ENCODE measurements around the gene ADGRL3.

DNA sequence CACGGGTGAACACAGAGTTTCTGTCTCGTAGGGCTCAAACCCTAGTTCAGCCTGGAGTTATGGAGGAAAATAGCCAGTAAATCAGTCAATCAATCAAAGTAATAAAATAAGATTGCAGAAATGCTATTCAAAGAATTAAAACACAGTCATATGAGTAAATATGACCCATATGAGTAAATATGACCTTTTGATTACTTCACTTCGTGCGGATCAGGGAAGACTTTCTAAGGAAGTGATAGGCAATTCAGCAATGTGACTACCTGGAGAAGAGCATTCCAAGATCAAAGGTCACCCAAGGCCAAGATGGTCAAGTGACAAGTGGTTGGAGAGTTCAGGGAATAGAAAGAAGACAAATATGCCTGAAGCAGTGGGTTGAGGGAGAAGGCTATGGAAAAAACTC is 722.6 kb downstream of the ADGRL3 start:
- TF ChIP-seq EZH2phosphoT487 (conservative IDR thresholded peaks at IDR 0.05; ENCODE audit: low read length) = no peak
- TF ChIP-seq, protein P1, sequence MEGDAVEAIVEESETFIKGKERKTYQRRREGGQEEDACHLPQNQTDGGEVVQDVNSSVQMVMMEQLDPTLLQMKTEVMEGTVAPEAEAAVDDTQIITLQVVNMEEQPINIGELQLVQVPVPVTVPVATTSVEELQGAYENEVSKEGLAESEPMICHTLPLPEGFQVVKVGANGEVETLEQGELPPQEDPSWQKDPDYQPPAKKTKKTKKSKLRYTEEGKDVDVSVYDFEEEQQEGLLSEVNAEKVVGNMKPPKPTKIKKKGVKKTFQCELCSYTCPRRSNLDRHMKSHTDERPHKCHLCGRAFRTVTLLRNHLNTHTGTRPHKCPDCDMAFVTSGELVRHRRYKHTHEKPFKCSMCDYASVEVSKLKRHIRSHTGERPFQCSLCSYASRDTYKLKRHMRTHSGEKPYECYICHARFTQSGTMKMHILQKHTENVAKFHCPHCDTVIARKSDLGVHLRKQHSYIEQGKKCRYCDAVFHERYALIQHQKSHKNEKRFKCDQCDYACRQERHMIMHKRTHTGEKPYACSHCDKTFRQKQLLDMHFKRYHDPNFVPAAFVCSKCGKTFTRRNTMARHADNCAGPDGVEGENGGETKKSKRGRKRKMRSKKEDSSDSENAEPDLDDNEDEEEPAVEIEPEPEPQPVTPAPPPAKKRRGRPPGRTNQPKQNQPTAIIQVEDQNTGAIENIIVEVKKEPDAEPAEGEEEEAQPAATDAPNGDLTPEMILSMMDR (IDR thresholded peaks at IDR 0.05; ENCODE audit: insufficient read depth, low read length, poor library complexity, severe bottlenecking) = no peak
